Stimulated activated CD4-positive, alpha-beta T cell treated with anti-CD3 and anti-CD28 coated beads, Interleukin-15, amount 100 ng/mL, for 24 hours (primary cell): Measurements from ENCODE around the gene NAPSA.
A peak's percentile ranks its signal among the peaks of the same experiment; 100 is the strongest.
"Not testable (repeated sequence)": the region's sequence is repeated elsewhere in the genome, so short reads cannot be mapped to it uniquely, and the experiment has no call there.

ENCODE experiments used
- DNase-seq: peaks from one replicate; pipeline ENCODE4 v3.0.0-alpha.2; 2020

The NAPSA gene

DNA sequence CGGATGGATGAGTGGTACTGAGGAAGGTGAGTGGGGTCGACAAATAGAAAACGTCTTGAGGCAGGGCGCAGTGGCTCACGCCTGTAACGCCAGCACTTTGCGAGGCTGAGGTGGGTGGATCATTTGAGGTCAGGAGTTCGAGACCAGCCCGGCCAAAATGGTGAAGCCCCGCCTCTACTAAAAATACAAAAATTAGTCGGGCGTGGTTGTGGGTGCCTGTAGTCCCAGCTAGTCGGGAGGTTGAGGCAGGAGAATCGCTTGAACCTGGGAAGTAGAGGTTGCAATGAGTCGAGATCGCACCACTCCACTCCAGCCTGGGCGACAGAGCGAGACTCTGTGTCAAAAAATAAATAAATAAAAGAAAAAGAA lies 35.5 kb downstream of the NAPSA start:
- DNase-seq, result not testable (repeated sequence)

DNA sequence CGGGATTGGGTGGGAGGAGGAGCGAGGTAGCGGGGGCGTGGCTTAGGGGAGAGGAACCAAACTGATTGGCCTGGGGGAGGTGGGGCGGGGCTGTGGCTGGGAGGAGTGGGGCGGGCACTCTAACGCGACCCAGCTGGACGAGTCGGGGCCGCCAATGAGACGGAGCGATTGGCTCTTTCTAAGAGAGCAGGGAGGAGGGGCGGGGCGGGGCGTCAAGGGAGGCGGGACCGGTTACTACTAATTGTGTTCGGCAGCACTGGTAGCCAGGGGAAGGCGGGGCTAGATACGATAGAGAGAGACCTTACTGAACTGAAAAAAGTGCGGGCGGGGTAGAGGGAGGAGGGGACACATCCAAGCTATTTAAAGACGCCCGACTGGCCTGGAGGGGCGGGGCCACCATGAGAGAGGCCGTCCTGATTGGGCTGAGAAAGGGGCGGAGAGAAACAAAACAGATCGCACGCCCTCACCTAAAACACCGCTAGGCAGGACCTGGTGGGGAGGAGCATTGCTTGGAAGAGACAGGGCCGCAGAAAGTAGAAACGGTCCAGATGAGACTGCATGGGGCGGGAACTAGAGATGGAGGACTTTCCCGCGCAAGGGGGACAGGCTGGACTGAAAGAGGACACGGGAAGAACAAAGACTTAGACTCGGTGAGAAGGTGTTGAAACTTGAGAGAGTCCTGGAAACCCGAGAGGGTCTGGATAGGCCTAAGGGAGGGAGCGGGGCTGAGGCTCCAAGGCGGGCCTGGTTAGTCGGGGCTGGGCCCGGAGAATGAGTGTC lies 36.1 kb downstream of the NAPSA start, which contains the start of gene KCNC3:
Gene KCNC3, minus strand, starts transcription at position 232 of the 780 bp plus-strand sequence. CDS start 295 bp downstream, outside the sequence.
- peak; percentile 99 for DNase-seq

DNA sequence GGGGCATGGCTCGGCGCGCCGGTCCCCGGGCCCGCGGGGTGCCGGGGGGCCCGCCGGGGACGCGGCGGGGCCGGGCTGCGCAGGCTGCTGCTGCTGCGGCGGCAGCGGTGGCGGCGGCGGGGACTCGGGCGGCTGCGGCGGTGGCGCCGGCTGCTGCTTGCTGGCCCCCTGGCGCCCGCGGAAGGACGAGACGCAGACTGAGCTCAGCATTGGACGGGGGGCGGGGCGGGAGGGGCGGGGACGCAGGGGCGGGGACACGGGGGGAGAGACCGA lies 36.6 kb downstream of the NAPSA start:
- no peak for DNase-seq

DNA sequence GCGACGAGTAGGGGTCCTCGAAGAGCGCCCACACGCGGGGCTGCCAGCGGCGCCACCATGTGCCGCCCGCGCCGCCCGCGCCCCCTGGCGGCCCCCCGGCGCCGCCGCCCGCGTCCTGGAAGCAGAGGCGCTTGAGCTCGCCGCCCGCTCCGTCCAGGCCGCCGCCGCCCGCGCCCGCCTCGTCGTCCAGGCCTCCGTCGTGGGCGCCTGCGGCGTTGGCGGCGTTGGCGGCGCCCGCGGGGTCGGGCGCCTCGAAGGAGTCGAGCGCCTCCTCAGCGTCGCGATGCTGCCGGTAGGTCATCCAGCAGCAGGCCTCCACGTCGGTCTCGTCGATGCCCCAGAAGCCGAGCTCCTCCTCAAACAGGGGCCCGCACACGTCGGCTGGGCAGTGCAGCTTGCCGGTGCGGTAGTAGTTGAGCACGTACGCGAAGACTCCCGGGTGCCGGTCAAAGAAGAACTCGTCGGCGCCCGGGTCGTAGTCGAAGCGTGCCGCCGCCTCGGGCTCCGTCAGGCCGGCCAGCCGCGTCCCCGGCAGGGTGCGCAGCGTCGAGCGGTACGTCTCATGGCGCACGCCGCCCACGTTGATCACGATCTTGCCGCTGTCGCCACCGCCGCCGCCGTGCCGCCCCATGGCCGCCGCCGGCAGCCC lies 37.1 kb downstream of the NAPSA start:
- DNase-seq, result peak; percentile 74

DNA sequence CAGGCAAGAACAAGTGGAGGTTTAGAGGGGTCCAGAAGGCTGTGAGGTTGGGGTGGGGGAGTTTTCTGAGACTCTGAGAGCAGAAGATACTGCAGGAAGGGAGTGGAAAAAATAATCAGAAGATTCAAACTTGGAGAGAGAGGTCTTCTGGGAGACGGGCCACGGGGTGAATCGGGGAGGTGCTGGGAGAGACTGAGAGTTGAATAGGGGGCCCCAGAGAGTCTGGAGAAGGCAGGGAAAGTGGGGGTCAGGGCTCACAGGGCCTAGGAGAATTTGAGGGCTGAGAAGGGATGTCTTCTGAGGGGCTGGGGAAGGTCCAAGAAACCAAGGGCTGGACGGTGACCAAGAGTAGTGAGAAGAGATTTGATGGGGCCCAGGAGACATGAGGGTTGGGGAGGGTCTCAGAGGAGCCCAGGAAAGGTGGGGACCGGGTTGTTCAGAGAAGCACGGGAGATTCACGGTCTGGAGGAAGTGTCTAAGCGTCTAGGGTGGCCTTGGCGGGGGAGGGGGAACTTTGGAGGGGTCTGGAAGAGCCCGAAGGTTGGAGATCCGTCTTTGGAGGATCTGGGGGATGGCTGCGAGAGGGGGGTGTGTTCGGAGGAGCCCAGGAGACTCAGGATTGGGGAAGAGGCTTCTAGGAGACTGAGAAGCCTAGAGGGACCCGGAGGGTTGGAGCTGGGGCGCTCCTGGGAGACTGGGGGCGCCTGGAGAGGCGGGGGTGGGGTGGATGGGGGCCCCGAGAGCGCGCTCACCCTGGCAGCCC lies 37.8 kb downstream of the NAPSA start:
- no peak for DNase-seq

DNA sequence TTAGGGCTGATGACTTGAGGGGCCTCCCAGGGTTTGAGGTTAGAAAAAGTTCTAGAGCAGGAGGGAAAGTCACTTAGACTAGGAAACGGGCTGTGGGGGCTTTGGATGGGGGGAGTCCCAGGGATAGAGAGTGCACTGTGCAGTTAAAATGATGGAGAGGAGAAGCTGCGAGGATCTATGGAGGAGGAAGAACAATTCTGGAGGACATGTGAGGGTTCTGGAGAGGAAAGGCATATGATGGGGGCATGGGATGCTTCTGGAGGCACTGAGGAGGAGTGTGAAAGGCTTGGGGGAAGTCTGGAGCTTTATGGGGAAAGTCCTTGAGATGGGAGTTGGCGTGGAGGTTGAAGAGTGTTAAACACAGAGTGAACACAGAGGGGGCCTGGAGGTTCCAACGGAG lies 38.4 kb downstream of the NAPSA start:
- no peak for DNase-seq

DNA sequence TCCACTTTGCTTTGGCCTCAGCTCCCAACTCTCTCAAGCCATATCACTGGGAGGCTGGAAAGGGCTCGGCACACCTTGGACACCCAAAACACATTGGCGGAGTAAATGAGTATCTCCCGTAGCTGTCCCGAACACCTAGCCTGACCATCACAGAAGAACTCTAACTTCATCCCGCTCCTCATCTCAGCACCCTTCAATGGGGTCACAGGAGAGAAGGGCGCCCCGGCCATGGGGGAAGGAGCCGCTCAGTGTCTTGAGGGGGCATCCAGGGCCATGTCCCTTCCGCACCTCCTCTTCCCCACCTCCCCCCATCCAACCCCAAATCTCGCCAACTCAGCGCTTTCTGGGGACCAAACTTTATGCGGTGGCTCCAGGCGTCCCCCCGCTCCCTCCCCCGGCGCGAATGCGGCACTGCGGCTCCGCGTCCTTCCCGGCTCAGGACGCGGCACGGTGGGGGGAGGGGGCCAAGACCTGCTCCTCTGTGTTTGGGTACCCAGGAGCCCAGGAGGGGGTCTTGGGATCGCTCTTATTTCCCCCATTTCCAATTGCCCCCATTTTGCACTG lies 39.3 kb downstream of the NAPSA start:
- DNase-seq, result no peak

DNA sequence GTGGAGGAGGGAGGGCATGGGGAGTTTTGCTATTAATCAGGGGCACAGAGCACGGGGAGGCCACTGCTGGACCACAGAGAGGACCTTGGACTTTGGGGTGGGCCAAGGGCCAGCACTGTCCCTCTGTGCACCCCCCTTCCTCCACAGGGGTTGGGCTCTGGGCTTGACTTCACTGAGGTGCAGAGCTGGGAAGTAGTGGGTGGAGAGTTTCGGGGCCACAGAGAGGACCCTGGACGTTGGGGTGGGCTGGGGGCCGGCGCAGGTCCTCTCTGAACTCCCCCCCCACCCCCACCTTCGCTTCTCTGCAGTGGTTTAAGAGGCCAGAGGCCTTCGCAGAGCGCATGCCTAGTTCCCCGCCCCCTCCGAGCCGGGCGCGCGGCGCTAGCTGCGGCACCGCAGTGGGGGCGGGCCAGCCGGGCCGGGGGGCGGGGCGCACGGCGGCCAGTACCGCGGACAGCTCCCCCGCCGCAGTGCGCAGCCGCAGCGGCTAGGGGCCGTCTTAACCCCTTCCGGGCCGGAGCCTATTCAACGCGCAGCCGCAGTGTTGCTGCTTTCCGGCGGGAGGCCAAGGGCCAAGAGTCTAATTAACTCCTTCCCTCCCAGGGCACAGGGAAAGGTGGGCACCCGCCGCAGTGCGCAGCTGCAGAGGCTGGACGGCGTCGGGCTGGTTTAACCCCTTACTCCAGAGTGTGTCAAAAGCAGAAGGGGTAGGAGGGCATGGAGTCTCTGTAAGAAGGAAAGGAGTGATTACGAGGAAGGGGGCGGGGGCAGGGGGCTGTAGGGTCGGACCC lies 39.9 kb downstream of the NAPSA start:
- peak; percentile 85 for DNase-seq

DNA sequence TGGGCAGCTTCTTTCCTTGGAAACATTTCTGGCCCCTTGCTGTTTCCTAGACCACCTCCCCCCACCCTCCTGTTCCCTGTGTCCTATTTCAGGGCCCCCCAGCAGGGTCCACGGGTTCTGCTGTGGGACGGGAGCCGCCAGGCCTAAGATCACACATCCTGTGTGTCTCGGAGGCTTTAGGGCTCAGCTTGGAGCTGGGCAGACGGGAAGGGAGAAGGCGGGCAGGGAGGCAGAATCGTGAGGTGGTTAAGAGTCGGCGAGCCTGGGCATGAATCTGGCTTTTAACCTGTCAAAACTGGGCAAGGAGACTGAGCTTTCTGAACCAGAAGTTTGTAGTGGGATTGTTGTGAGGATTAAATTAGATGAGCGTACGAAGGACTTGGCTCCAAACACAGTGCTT lies 41.1 kb downstream of the NAPSA start:
- DNase-seq, result no peak

DNA sequence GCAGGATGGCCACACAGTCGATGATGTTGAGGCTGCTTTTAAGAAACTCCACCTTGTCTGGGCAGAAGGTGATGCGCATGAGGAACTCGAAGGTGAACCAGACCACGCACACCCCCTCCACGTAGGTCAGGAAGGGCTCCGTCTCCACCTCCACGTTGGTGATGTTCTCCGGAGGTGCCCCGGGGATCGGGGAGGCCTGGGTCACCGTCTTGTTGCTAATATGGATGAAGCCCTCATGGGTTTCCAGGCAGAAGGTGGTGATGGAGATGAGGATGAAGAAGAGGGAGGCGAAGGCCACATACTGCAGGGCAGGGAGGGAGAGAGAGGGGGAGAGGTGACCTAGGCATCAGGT lies 41.7 kb downstream of the NAPSA start:
- DNase-seq, result no peak

DNA sequence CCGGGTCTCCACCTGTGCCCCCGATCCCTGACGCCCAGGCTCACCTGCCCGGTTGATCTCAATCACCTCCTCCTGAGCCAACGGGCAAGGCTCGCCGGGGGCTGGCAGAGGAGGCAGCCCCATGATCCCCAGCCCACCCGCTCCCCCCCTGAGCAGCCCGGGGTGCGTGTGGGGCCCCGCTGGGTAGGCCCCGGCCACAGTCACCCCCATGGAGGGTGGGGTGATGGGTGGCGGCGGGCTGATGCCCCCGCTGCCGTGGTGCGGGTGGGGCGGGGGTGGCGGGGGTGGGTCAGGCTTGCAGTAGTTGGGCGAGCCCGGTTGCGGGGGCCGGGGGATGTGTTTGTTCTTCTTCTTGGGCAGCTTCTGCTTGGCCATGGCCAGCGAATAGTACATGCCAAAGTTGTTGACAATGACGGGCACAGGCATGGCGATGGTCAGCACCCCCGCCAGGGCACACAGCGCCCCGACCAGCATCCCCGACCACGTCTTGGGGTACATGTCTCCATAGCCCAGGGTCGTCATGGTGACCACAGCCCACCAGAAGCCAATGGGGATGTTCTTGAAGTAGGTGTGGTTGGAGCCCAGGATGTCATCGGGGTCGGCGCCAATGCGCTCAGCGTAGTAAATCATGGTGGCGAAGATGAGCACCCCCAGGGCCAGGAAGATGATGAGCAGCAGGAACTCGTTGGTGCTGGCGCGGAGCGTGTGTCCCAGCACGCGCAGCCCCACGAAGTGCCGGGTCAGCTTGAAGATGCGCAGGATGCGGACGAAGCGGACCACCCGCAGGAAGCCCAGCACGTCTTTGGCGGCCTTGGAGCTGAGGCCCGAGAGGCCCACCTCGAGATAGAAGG lies 42.3 kb downstream of the NAPSA start:
- no peak for DNase-seq

DNA sequence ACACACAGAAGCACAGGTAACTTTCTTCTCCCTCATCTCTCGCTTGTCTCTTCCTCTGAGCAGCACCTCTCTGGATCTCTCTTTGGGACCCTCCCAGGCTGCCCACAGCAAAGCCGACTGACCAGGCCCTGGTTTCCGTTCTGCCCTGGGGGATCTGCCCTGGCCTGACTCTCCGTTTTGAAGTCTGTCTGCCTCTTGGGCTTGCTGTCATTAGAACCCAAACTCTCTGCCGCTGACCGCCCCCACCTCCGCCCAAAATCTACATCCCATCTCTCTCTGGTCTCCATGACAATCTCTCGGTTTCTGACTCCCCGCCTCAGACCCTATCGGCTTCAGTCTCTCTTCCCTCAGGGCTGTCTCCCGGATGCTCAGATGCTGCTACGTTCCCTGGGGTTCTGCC lies 43.2 kb downstream of the NAPSA start:
- DNase-seq, result no peak

DNA sequence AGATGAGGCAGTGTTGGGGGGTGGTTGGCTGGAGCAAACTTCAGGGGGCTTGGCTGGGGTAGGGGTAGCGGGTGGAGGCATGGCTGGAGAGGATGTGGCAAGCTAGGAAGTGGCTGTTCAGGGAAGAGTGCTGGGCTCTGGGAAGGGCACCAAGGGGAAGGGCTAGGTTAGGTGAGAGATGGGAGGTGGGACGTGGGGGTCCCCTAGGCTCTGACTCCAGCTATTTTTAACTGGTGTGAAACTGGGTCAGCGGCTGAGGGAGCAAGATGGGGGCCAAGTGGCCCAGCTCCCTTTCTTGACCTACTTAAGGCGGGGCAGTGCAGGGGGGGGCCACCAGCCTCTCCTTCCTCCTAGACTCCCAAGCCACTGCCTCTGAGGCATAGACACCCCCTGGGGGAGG lies 43.6 kb downstream of the NAPSA start:
- no peak for DNase-seq

DNA sequence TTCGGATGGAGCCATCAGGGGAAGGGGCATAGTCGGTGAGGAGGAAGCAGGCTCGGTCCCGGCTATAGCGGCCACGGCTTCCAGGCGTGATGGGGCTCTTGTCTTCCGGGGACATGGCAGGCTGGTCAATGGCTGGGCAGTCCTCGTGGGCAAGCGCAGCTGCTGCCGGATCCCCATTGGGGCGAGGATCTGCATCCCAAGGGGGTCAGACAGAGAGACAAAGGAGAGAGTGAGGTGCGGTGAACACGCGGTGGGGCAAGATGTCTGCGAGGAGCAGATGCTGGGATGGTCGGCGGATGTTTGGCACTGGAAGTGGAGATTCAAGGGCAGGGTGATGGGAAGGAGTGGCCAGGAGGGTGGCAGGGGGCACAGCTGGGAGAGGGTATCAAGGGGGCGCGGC lies 44.8 kb downstream of the NAPSA start:
- DNase-seq, result no peak

DNA sequence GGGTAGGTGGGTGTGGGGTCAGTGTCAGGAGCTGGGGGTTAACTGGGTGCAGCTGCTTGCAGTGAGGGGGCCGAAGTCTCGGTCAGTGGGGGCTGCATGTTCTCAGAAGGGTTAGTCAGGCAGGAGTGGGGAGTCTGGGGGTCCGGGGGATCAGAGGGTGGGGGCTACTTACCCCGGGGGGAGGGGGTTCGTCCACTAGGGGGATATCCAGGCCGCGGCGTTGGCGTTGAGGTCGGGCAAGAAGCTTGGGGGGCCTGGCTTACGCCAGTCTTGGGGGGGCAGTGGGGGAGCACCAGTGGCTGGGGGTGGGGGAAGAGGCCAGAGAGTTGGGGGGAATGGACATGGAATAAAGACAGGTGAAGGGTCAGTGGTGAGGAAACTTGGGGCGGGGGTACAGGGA lies 45.4 kb downstream of the NAPSA start:
- no peak for DNase-seq

DNA sequence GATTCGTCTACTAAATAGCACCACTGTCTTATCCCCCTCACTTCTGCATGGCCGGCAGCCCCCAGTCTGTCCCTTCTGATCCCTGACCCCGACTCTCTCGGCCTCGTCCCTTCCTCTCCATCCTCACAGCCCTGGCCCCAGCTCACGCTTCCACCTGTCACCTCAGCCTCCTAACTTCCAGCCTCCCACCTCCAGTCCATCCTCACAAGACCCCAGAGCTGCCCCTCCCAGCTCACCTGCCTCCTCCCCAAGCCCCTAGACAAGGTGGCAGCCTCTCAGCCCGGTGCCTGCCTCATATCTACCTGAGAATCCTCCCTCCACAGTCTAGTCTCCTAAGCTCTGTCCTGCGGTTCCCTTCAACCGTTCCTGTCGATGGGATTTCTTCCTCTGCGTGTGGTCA lies 46.3 kb downstream of the NAPSA start:
- DNase-seq, result no peak

DNA sequence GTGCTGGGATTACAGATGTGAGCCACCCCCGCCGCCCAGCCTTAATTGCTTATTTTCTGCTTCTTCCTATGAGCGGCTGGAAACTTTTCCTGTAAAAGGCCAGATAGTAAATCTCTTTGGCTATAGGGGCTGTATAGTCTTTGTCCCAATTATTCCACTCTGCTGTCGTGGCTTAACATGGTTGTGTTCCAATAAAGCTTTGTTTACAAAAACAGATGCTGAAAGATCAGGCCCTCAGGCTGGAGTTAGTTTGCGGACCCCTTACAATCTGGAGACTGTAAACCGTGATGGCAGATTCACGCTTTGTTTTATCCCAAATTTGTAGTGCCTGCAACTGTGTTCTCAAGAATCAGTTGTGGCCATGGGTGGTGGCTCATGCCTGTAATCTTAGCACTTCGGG lies 47.0 kb downstream of the NAPSA start:
- no peak for DNase-seq

DNA sequence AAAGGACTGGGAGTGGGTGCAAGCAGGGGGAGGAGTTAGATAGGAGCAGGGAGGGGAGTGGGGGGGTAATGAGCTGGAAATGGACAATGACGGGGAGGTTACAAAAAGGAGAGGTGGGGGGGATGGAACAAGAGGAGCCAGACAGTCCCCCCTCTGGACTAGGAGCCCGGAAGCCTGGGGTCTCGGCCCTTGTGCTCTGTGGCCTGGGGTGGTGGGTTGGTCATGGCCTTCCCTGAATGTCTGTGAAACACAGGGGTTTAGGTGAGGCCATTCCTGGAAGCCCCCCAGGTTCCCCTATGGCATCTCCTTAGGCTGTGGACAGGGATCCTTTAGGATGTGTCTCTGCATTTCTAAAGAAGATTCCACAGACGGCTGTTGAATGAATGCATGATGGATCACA lies 48.3 kb downstream of the NAPSA start:
- no peak for DNase-seq

DNA sequence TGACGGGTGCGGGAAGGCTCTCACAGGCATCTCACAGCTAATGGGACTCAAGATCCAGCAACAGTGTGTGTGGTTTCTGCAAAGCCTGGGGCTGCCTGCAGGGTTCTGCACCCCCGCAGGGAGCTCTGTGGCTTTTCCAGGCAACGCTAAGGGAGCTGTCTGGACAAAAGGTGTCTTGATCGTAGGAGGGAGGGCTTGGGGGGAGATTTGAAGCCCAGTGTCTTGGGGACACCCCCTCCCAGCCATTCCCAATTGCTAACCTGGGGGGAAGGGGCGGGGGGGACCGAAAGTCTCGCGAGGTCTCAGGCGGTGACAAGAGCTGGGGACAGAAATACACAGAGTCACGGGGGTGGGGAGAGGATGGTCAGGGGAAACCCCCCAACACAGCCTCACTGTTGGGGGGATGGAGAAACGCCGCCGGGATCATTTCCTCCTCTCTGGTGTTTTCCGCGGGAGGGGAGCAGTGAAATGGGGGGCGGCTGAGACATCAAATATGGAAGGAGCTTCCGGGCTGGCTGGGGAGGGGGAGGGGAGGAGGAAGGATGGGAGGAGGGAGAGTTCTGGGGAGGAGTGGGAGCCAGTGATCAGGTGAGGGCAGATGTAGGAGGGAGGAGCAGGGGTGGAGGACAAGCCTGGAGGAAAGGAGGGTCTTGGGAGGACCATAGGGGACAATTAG lies 49.5 kb downstream of the NAPSA start:
- peak; percentile 59 for DNase-seq

DNA sequence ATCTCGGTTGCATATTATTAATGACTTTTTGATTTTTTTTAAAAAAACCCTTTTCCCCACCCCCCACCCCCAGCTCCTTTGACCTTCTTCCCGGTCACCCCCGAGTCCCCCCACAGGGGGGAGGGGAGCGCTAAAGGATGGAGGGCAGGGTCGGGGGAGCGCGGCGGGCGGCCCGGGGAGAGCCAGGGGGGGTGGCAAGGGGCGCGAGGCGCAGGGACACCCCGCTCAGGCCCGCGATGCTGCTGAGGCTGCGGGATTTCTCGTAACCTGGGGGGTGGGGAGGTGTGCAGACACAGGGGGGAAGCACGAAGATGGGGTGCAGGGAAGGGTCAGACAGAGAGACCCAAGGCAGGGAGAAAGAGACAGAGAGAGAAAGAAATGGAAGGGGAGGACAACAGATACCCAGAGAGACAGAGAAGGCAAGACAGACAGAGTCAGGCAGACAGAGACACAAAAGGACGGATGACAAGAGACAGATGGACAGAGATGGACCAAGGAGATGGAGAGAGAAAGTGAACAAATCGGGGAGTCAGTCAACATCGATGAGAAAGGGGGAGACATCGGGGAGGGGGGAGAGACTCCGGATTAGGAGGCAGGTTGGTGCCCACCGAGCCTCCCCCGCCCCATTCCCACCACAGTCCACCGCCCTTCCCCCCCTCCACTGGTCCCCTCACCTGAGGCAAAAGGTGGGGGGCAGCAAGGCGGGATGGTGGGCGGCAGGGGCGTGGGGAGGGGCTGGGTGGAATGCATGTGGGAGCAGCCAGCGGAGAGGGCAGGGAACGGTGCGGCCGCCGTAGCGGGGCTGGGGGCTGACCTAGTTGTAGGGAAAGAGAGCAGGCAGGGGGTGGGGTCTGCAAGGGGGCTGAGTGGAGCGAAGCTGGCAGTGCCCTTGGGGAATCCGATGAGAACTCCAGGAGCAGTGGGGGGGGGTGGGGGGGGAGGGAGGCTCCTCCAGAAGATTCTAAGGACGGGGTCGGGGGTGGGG lies 50.4 kb downstream of the NAPSA start:
- no peak for DNase-seq
